NCI-H2107 treated with DMSO at 0.1 percent for 48 hours (cell line): ENCODE results near the gene ABCD4.
"Not testable (repeated sequence)": the region's sequence is repeated elsewhere in the genome, so short reads cannot be mapped to it uniquely, and the experiment has no call there.

Experiments used
- DNase-seq: peaks from one replicate; lab custom pipeline; 2025; ENCODE audit not compliant: unreplicated experiment; lab: John Stamatoyannopoulos, UW

Gene ABCD4

DNA sequence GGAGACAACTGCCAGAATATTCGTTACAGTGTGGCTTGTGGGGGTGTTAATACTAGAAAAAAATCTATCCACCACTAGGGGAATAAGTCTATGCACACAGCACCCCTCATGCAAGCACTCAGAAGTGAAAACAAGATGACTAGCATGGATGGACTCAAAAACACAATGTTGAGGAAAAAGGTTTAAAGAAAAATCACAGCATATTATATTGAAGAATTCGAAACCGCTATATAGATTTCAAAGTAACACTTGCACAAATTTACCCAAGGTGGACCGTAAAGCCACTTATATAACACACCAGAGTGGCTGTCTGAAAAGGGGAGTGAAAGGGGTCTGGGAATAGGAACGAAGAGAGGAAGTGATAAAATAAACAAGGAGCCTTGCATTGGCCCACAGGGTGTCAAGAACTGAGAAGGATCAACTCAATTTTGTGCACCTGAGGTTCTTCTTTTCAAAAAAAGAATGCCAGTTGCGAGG lies 544 bp downstream of the ABCD4 start:
- DNase-seq = peak; percentile 71

DNA sequence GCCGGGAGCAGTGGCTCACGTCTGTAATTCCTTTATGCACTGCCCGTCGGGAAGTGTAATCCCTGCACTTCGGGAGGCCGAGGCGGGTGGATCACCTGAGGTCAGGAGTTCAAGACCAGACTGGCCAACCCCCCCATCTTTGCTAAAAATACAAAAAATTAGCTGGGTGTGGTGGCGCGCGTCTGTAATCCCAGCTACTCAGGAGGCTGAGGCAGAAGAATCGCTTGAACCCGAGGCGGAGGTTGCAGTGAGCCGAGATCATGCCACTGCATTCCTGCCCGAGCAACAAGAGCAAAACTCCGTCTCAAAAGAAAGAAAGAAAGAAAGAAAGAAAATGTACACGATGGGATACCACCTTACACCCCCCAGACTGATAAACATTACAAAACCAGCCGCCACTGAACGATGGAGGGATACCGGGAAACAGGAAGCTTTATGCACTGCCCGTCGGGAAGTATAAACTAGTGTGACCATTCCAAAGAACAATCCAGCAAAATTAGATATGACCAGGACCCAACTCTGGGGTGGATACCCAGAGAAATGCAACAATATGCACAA lies 1.1 kb downstream of the ABCD4 start:
- DNase-seq = no peak

DNA sequence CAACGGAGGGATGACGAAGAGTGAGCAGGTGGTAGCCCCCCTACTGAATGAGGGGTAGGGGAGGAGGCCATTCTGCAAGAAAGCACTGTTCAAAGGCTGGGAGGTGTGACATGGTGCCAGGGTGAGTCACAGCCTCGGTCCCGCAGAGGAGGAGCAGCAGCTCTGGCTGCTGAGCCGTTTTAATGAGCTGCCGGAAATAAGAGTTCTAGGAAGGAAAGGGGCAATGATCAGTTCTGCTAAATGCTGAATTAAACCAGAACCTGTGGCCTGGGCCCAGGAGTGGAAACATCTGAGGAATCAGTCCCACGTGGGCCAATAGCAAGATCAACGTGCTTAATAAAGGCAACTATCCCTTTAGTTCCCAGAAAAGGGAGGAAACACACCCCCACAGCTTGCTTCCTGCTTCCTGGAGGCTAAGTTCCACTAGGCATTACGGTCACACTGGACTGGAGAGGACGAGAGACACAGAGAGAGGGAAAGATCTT lies 3.6 kb downstream of the ABCD4 start:
- no peak for DNase-seq

DNA sequence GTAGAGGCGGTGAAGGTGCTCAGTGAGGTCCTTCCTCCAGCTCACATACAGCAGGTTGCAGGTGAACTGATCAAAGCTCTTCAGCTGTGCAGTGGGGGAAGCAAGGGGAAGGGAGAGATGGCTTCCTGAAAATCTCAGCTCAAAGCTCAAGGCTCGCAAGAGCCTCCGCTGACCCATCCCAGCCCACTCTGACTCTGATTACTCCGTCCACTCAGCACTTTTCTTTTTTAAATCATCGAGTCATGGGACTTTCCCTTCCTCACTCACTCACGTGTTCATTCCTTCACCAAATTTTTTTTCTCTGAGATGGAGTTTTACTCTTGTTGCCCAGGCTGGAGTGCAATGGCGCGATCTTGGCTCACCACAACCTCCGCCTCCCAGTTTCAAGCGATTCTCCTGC lies 4.7 kb downstream of the ABCD4 start:
- no peak for DNase-seq

DNA sequence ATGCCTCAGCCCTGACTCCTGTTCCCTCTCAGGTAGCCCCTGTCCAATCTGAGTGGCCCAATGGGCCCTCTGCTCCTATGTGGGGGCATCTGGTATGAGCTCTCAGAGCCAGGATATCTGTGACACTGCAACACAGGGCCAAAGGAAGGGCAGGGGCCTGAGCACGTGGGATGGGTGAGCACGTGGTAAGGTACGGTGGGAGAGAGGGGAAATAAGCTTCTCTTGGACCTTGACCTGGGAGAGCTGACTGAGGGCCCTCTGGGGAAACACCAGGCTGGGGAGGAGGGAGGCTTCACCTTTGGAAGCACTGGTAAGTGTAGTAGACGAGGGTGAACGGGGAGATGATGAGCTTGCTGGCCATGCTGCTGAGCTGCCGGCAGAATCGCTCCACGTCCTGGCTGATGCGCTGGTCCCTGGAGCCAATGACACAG lies 6.7 kb downstream of the ABCD4 start:
- no peak for DNase-seq

DNA sequence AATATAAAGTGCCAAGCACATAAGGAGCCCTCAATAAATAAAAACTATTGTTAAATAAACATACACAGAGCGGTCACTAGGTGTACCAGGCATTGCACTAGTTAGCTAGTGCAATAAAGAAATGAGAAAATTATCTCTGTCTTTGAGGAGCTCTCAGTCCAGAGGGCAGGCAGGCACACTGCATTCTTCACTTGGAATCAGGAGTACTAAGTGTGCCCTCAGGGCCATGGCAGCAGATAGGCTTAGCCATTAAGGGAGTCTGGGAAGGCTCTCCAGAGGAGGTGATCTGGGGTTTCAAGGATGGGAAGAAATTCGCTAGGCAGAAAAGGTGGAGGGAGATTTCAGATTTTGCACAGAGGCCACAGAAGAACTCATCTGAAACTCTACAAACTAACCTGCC lies 9.1 kb downstream of the ABCD4 start:
- no peak for DNase-seq

DNA sequence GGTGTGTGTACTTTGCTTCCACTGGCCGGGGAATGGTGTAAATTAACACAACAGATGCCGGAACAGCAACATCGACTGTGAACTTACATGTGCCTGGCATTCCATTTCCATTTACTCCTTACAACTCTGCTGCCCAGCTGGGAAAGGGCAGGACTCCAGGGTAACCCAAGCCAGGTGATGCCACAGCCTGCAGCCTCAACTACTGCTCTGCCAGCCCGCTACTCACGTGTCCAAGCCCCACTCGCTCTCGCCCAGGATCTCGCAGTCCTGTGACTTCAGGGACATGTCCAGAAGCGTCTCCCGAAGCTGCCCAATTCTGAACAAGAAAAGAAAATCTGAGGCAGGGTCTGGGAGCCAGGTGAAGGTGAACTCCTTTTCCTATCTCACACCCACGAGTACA lies 10.7 kb downstream of the ABCD4 start:
- no peak for DNase-seq

DNA sequence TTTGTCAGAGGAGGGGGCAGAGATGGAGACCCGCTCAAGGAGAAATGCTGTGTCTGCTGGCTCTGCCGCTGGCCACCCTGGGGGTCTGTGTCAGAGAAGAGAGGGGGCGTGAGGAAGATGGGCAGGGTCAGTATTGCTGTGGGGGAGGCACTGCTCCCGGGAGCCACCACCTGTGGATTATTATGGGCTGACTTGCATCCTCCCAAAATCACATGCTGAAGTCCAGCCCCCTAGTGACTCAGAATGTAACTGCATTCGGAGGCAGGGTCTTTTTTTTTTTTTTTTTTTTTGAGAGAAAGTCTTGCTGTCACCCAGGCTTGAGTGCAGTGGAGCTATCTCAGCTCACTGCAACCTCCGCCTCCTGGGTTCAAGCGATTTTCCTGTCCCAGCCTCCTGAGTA lies 12.3 kb downstream of the ABCD4 start:
- DNase-seq = no peak

DNA sequence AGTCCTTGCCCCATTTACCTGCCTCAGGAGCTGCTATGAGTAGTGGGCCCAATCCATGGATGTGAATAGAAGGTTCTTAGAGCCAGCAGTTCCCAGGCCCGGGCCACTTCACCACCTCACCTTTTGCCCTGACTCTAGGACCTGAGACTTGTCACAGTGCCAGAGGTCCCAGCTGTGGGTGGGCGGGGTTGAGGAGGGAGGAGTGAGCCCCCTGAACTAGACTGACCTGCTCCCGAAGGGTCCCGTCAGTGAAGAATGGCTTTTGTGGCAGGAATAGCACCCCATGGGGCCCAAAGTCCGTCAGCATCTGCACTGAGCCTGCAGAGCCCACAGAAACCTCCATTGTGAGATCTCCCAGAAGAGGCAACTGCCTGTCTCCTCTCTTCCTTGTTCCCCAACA lies 12.9 kb downstream of the ABCD4 start:
- DNase-seq = no peak

DNA sequence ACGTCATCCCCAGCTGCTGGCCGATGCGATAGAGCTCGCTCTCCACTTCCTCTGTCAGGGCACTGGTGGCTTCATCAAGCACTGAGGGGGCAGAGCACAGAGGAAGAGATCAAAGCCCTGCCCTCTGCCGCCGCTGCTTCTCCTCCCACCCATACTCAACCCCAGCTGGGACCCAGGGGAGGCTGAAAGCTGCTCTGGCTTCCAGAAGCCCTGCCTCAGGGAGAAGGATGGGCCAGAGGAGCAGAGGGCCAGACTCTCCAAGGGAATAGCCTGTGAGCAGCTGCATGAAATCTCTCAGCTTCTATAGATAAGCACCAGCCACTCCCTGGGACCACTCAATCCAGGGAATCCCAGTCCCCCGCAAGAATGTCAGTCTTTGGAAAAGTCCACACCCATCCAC lies 16.0 kb downstream of the ABCD4 start:
- DNase-seq = no peak

DNA sequence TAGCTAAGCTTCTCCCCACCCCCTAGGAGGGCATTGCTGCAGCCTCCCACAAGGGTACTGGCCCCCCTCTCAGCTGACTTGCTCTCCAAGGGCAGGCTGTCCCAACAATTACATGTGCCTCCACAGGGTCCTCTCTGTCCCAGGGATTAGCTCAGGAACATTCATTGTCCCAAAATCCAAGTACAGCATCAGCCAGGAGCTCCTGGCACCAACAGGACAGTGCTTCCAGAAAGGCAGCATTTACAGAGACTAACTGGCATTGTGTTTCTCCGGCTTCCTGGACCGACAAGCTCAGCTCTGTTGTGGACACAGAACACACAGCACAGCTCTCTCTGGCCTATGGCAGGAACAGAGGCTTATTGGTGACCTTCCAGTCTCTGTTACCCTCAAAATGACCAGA lies 21.7 kb downstream of the ABCD4 start:
- DNase-seq = no peak

DNA sequence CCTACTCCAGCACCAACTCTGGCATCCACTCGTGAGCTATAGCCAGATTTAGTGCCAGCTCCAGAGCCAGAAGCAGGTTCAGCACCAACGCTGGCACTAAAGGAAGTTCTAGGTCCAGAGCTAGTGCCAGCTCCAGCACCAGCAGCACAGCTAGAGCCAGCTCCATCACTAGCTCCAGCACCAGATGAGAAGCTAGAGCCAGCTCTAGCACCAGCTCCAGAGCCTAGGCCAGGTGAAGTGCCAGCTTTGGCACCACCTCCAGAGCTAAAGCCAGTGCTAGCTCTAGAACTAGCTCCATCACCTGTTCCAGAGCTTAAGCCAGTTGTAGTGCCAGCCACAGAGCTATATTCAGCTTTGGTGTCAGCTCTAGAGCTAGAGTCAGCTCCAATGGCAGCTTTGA lies 24.7 kb downstream of the ABCD4 start:
- no peak for DNase-seq

DNA sequence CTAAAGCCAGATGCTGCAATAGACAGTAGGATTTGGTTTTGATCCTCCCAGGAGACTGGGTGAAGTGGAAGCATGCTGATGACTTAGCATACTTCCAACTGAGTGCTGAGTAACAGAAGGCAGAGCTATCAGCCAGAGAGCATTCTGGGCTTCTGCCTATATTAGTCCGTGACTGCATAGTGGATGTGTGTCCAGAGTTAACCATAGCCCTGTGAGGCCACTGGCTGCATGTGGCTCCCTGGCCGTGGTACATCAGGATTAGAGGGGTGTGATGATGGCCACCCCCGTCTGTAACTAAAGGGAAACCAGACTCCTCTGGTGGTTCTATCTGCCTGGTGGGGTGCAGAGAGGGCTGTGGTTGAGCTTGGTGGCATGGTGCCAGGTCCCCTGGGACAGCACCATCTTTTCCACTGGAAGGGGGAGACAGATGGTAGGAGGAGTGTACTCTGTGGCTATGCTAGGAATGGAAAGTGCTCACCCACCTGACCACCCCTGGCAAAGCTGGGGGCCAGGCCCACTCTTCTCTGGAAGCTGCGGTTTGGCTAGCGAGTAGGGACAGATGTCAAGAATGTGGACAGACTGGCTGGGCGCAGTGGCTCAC lies 27.4 kb downstream of the ABCD4 start:
- DNase-seq = peak; percentile 93

DNA sequence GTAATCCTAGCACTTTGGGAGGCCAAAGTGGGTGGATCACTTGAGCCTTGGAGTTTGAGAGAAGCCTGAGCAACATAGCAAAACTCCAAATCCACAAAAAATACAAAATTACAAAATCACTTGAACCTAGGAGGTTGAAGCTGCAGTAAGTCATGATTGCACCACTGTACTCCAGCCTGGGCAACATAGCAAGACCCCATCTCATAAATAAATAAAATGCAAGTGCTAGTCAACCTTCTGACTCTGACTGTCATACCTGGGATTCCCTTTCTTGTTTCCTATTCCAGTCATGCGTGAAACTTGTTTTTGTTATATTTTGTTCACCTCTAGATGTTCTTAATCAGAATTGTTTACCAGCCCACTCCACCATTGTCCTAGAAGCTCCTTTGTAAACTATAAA lies 31.4 kb downstream of the ABCD4 start:
- no peak for DNase-seq

DNA sequence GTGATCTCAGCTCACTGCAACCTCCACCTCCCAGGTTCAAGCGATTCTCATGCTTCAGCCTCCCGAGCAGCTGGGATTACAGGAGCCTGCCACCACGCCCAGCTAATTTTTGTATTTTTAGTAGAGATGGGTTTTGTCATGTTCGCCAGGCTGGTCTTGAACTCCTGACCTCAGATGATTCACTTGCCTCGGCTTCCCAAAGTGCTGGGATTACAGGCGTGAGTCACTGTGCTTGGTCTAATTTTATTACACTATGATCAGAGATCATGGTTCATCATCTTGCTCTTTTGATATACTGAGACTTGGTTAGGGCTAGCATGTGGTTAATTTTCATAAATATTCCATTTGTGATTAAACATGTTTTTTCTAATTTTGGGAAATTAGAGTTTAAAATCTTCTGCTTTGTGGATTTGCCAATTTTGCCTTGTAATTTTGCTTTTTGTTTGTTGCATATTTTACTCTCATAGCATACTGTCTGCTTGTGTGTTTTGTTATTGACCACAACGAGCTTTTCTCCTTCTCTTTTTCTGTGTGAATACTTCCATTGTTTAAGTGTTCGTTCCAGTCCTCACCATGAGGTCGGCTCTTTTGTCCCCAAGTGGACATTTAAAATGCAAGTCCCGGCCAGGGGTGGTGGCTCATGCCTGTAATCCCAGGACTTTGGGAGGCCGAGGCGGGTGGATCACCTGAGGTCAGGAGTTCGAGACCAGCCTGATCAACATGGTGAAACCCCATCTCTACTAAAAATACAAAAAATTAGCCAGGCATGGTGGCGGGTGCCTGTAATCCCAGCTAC lies 32.2 kb downstream of the ABCD4 start:
- not testable (repeated sequence) for DNase-seq

DNA sequence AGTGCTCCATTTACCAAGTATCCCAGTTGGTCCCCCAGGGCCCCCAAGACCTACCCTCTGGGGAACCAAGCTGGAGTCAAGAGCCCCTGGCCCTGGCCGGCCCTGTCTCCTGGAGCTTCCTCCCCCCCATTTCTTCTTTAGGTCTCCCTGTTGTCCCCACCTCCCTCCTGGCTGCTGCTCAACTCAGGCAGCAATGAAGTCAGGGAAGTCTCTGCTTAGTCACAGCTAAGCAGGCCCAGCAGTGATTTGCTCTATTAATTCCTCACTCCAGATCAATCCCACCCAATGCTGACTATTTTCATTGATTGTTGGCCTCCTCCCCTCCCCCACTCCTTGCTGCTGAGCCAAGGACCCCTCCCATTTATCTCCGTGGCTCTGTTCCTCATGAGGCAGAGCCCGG lies 35.1 kb downstream of the ABCD4 start:
- no peak for DNase-seq

DNA sequence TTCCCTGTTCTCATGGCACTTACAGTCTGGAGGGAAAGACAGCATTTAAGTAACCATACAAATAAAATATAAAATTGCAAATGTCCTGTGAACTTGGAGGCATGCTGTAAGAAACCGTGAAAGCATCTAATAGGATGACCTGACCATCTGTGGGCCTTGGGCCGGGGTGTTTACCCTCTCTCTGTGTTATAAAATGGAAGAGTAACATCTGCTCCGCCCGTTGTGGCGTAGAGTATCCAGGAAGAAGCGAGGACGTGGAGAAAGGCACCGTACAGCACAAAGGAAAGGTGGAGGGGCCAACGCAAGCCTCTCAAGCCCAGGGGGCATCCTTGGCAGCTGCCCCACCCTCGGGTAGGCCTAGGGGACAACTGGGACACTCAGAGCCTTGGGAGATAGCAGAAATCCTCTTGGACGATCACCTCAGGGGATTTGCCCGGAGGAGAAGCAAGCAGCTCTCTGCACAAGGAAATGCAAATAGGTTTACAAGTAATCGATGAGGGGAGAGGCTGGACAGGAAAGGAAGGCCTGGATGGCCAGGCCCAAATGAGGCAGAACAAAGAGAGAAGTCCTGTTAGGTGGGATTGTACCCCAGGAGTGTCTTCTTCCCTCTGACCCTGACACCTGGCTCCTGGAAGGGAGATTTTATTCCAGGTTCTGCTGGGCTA lies 37.3 kb downstream of the ABCD4 start:
- DNase-seq = no peak

DNA sequence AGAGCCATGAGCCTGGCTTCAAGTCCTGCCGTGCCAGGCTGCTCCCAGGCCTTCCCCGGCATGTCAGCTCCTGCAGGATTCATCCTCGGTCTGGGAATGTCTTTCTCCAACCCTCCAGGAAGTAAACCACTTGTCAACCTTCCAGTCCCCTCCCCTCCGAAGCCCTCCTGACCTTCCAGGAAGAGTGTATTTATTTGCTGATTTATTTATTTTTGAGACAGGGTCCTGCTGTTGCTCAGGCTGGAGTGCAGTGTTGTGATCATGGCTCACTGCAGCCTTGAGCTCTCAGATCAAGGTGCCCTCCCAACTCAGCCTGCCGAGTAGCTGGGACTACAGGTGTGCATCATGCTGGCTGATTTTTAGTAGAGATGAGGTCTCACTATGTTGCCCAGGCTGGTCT lies 38.8 kb downstream of the ABCD4 start:
- no peak for DNase-seq

DNA sequence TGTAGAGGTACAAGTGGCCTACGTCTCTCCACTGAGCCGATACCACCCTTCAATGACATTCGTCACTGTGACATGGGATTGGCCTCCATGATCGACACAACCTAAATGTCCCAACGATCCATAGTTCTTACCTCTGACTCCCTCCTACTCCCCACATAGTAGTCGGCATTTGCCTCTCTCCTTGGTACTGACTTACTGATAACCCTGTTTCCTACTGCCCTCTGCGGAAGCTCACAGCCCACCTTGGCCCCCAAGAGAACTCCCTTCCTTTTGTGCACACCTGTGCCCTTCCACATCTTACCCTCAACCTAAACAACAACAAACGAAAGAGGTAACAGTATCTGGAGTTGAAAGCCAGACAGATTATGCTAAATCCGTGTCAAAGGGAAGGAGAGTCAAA lies 39.6 kb downstream of the ABCD4 start:
- no peak for DNase-seq

DNA sequence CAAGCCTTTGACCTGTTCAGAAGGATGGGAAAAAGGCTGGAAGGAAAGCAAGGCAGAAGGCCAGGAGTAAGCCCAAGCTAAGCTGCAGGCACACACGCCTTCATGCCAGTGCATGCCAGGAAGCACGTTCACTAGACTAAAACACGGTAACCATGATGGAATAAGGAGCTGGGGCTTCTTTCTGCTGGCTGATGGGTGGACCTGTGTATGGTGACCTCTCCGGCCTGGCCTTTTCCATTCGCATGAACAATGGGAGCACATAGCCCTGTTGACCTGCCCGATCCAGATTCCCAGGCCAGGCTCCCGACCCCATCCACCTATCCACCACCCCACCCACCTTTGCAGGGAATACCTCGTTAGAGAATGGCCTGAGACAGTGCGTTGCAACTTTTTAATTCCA lies 40.7 kb downstream of the ABCD4 start:
- DNase-seq = no peak

DNA sequence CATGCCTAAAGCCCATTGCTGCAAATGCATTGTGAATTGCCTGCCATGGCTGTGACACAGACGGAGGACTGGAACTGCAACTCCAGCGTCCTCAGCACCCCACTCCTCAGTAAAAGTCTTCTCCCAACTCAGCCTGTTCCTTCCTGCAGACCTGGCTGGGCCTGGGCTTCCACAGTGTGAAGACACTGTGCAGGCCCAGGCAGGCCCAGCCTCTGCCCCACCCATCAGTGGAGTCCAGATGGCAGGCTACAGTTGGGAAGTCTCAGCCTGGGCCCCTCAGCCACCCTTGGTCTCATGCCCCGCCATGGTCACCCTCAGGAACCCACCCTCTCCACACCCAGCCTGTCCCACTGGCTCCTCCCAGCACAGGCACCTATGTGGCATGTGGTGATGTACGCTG lies 41.4 kb downstream of the ABCD4 start:
- no peak for DNase-seq
